ENCODE data around the gene WBP2NL.

The WBP2NL gene

GRCh38 chr22:41979423-41980250, 19.0 kb upstream of the WBP2NL start:
- DNase-seq = no peak

GRCh38 chr22:41982865-41983264, 15.7 kb upstream of the WBP2NL start:
- DNase-seq = no peak

GRCh38 chr22:41983513-41984405, 14.8 kb upstream of the WBP2NL start:
- no peak for DNase-seq

DNA sequence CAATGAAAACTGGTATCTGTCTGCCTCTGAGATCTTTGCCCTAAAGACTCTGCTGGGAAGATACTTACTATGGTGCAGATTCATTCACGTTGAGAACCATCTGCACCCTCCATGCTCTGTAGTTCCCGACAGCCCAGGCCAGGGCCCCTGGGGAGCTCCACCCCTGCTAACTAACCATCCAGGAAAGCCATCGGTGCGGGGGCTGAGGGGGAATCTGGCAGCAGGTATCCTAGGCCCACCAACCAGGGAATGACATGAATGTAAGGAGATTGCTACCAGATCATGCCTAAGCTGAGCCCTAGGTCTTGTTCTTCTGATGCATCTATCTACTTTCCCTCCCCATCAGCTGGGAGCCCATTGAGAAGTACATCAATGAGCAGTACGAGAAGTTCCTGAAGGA, 11.3 kb upstream of the WBP2NL start:
- DNase-seq = no peak

- no peak for DNase-seq
Measured at GRCh38 chr22:41989246-41989645, 9.3 kb upstream of the WBP2NL start.

- no peak for DNase-seq
Measured at GRCh38 chr22:41991111-41991510, 7.5 kb upstream of the WBP2NL start.

DNA sequence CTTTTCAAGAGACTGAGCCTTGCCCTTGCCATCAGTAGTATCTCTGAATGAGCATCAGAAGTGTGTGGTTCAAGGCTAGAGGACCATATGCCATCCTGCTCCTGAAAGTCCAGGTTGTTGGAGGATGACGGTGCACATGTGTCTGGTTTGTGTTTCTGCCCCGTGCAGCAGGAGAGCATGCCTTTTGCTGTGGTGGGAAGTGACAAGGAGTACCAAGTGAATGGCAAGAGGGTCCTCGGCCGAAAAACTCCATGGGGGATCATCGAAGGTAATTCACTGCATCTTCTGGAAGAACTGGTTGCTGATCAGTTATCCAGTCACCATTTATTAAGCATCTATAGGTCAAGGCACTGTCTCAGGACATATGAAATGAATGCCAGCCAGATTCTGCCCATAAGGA, 6.1 kb upstream of the WBP2NL start:
- DNase-seq = no peak

DNA sequence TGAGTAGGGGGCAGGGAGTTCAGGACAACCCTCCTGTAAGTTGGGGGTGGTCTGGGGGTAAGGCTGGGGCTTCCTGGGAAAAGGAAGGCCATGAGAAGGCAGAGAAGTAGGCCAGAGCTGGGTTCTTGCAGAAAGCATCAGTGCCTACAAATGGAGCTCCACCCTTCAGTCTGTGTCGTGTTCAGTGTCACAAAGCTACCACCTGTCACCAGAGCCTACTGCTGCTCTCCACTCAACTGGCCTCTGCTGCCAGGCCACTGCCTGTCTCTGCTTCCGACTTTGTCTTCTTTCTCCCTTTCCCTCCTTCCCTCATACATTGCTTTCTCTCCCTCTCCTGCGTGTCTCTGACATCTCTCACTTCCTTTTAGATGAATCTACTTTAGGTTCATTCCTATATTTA, 3.4 kb upstream of the WBP2NL start:
- no peak for DNase-seq

GRCh38 chr22:41996826-41997225, 1.8 kb upstream of the WBP2NL start:
- no peak for DNase-seq

DNA sequence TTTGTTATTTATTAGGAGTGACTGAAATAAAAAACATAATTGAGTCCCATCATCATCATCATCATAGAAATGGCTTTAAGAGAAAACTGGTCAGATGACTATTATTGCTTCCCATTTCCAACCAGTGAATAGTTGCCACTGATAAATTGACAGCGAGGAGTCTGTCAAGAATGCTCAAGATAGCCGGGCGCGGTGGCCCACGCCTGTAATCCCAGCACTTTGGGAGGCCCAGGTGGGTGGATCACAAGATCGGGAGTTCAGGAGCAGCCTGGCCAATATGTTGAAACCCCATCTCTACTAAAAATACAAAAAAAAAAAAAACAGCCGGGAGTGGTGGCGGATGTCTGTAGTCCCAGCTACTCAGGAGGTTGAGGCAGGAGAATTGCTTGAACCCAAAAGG, 1.9 kb downstream of the WBP2NL start:
- no peak for DNase-seq

- no peak for DNase-seq
Measured at GRCh38 chr22:42001121-42001520, 2.5 kb downstream of the WBP2NL start.

- DNase-seq = no peak
Measured at GRCh38 chr22:42001706-42002105, 3.1 kb downstream of the WBP2NL start.

- DNase-seq = no peak
Measured at GRCh38 chr22:42007922-42008321, 9.3 kb downstream of the WBP2NL start.

DNA sequence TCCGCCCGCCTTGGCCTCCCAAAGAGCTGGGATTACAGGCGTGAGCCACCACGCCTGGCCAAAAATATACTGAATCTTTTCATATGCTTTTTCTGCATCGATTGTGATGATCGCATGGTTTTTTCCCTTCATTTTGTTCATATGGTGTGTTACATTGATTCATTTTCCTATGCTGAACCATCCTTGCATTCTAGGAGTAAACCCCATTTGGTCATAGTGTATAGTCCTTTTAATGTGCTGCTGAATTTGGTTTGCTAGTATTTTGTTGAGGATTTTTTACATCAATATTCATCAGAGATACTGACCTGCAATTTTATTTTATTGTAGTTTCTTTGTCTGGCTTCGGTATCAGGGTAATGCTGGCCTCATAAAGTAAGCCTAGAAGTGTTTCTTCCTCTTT, 12.2 kb downstream of the WBP2NL start:
- no peak for DNase-seq

DNA sequence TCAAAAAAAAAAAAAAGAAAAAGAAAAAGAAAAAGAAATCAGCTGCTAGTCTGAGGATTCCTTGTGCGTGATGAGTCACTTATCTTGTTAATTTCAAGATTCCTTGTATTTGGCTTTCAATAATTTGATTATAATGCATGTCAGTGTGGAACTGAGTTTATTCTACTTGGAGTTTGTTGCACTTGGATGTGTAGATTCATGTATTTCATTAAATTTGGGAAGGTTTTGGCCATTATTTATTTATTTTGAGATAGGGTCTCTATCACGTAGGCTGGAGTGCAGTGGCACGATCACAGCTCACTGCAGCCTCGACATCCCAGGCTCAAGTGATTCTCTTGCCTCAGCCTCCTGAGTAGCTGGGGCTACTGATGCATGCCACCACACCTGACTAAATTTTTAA, 14.8 kb downstream of the WBP2NL start:
- DNase-seq = no peak

GRCh38 chr22:42016111-42016510, 17.5 kb downstream of the WBP2NL start:
- no peak for DNase-seq

GRCh38 chr22:42018224-42018623, 19.6 kb downstream of the WBP2NL start:
- no peak for DNase-seq

DNA sequence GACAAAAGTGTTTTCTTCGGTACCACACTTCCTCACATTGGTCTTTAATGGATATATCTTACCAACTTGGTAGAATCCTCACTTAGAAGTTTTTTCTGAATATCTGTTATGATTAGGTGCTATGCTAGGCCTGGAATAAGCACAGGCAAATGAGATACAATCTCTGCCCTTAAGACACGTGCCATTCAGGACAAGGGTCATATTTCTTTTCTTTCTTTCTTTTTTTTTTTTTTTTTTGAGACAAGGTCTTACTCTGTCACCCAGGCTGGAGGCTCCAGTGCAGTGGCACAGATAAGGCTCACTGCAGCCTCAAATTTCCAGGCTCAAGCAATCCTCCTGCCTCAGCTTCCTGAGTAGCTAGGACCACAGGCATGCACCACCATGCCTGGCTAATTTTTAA, 23.0 kb downstream of the WBP2NL start:
- no peak for DNase-seq

DNA sequence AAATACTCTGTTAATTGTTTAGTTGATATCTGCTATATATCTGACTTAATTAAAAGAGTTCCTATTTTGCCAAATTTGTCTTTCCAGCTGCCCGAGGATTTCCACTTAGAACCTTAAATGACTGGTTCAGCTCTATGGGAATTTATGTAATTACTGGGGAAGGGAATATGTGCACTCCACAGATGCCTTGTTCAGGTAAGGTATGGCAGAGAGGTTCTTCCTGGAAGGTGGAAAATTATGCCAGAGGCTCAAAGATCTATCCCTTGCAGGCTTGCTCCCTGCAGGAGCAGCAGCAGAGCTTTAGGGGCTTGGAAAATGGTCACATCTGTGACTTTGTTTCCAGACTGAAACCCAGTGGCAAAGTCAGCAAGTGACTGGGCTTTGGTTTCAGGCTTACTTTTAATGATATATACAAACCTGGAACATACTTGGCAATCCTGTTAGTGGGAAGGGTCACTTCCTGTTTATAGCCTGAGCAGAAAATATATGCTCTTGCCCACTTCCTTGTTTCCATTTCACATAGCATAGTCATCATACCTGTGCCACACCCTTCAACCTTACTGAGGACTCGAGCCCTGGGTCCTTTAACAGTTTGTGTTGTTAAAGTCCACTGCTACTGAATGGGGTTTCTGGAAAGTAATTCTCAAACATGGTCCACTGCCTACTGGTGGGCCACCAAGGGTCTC, 23.7 kb downstream of the WBP2NL start:
- no peak for DNase-seq

DNA sequence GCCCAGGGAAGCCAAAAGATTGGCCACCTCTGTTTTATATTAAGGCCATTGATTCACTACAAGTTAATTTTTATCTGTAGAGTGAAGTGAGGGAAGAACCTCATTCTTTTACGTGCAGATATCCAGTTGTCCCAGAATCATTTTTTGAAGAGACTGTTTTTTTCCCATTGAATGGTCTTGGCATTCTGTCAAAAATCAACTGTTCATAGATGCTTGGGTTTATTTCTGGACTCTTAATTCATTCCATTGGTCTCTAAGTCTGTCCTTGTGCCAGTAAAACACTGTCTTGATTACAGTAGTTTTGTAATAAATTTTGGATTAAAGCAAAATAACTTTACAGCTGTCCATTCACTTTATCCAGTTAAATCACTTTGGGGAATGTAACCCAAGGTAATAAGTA, 26.8 kb downstream of the WBP2NL start:
- no peak for DNase-seq

DNA sequence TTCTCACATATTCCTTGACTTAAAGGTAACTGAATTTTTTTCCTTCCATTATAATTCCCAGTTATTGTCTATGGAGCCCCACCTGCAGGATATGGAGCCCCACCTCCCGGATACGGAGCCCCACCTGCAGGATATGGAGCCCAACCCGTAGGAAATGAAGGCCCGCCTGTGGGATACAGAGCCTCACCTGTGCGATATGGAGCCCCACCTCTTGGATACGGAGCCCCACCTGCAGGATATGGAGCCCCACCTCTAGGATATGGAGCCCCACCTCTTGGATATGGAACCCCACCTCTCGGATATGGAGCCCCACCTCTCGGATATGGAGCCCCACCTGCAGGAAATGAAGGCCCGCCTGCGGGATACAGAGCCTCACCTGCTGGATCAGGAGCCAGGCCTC, 28.1 kb downstream of the WBP2NL start:
- DNase-seq = no peak

DNA sequence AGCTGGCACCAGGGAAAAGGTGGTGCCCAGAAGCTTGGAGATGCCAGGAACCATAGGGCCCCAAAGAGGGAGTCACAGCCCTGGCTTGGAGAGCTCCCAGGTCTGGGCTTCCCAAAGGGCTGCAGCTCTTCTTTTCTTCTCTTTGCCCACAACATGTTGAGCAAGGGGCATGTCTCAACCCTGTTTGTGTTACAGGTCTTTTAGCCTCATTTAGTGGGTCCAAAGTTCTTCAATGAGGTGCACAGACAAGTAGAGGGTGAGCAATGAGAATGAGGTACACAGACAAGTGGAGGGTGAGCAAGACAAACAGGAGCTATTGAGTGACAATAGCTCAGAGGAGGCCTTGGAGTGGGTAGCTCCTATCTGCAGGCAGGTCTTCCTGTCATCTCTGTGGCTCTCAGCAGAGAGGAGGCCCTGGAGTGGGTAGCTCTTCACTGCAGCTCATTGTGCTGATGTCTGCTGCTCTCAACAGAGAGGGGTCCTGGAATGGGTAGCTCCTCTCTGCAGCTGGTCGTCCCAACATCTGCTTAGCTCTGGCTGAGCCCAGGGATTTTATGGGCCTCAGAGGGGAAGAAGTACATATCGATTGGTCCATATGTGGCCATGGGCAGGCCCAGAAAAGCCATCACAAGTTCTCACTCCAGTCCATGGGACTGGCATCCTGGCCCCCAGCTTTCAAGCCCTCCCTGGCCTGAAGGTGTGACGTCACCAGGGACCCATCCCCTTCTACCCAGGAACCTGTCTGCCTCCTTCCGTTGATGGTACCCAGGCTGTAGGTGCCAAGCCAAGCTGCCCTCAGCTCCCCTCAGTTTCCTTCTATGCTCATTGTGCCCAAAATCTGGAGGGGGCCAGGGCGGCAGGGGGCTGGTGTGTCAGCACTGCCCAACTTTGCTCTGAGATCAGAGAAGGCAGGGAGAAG, 34.9 kb downstream of the WBP2NL start:
- DNase-seq = no peak
